IMR-90 (cell line): ENCODE measurements around the gene WDR1. TPM values are rescaled to one million over a fixed set of nuclear protein-coding genes. Genes with fewer than 3 reads are reported as not detected.

Experiments
- ATAC-seq: fragments of 200-7000 bp; cut with Tn5 transposase; 2 replicates; pipeline ENCODE4 v1.9.1; 2020; ENCODE audit warnings: low read depth, mild to moderate bottlenecking, moderate library complexity
- BruUV-seq: library from RNA; stranded (reverse); fragments of 400-500 nt; replicated peaks from 2 replicates; lab custom pipeline; 2021; lab: Mats Ljungman, UMichigan
- CTCF ChIA-PET: fragments of 300-600 bp; formaldehyde crosslinking; extraction: SDS; loops from one replicate; lab custom pipeline; 2021; ENCODE audit warnings: antibody characterized with exemption; lab: Yijun Ruan, JAX
- POLR2A ChIA-PET: fragments of 300-600 bp; sonication (Branson Sonifier 250); formaldehyde crosslinking; loops from one replicate; lab custom pipeline; 2022; ENCODE audit warnings: antibody characterized with exemption; ENCODE audit not compliant: unreplicated experiment; lab: Charles Lee
- DNase-seq: peaks from one replicate; pipeline ENCODE4 v3.0.0; 2013
- H2AFZ ChIP-seq: replicated peaks from 2 replicates; pipeline ENCODE3; 2013; ENCODE audit warnings: low read length, mild to moderate bottlenecking; ENCODE audit not compliant: poor library complexity
- H2AK5ac ChIP-seq: 2 replicates; pipeline ENCODE4 v1.6.1; 2013; ENCODE audit warnings: low read depth, low read length, inconsistent platforms
- H2AK9ac ChIP-seq: replicated peaks from 2 replicates; pipeline ENCODE3; 2013; ENCODE audit warnings: mild to moderate bottlenecking, low read depth, low read length, moderate library complexity; ENCODE audit not compliant: poor library complexity
- H2BK120ac ChIP-seq: 2 replicates; pipeline ENCODE4 v1.6.1; 2013; ENCODE audit warnings: low read depth, low read length, inconsistent platforms
- H2BK15ac ChIP-seq: 3 replicates; pipeline ENCODE4 v1.6.1; 2013; ENCODE audit warnings: low read depth, low read length, inconsistent platforms
- H2BK20ac ChIP-seq: 2 replicates; pipeline ENCODE4 v1.6.1; 2013; ENCODE audit warnings: low read depth, mild to moderate bottlenecking, inconsistent platforms, low read length, moderate library complexity
- H2BK5ac ChIP-seq: 2 replicates; pipeline ENCODE4 v1.6.1; 2013; ENCODE audit warnings: mild to moderate bottlenecking, low read depth, low read length, inconsistent platforms; ENCODE audit not compliant: poor library complexity, severe bottlenecking
- H3K14ac ChIP-seq: replicated peaks from 2 replicates; pipeline ENCODE4 v1.6.1; 2013; ENCODE audit warnings: low read depth, low read length, inconsistent platforms
- H3K18ac ChIP-seq: 2 replicates; pipeline ENCODE4 v1.6.1; 2013; ENCODE audit warnings: low read depth, low read length, control low read depth
- H3K23ac ChIP-seq: 2 replicates; pipeline ENCODE4 v1.6.1; 2013; ENCODE audit warnings: low read depth, low read length, inconsistent platforms
- H3K27ac ChIP-seq: 2 replicates; pipeline ENCODE4 v1.5.1; 2013; ENCODE audit warnings: mild to moderate bottlenecking, control low read depth, low read length; ENCODE audit not compliant: insufficient read depth
- H3K27me3 ChIP-seq: 2 replicates; pipeline ENCODE4 v1.6.1; 2013; ENCODE audit warnings: low read length; ENCODE audit not compliant: control insufficient read depth, insufficient read depth
- H3K36me3 ChIP-seq: 2 replicates; pipeline ENCODE4 v1.6.1; 2013; ENCODE audit warnings: low read length, mixed read lengths; ENCODE audit not compliant: control insufficient read depth, insufficient read depth
- H3K4ac ChIP-seq: 2 replicates; pipeline ENCODE4 v1.6.1; 2013; ENCODE audit warnings: low read depth, low read length, inconsistent platforms
- H3K4me1 ChIP-seq: 2 replicates; pipeline ENCODE4 v1.6.1; 2013; ENCODE audit warnings: low read length, mixed read lengths; ENCODE audit not compliant: control insufficient read depth, insufficient read depth
- H3K4me2 ChIP-seq: 2 replicates; pipeline ENCODE4 v1.6.1; 2013; ENCODE audit warnings: low read depth, mild to moderate bottlenecking, control low read depth, low read length, moderate library complexity
- H3K4me3 ChIP-seq: 2 replicates; pipeline ENCODE4 v1.5.1; 2013; ENCODE audit warnings: low read depth, mild to moderate bottlenecking, control low read depth, low read length, moderate library complexity; ENCODE audit not compliant: insufficient read depth
- H3K56ac ChIP-seq: 2 replicates; pipeline ENCODE4 v1.6.1; 2013; ENCODE audit warnings: low read length, inconsistent platforms; ENCODE audit not compliant: insufficient read depth; ENCODE audit errors: extremely low read depth
- H3K79me1 ChIP-seq, 2 experiments: 2 replicates each; pipeline ENCODE4 v1.6.1; 2013; ENCODE audit warnings: low read length in 2 of 2, inconsistent platforms in 1 of 2, low read depth in 1 of 2
- H3K9ac ChIP-seq: 2 replicates; pipeline ENCODE4 v1.6.1; 2013; ENCODE audit warnings: low read depth, low read length, control low read depth
- H3K9me1 ChIP-seq: 2 replicates; pipeline ENCODE4 v1.6.1; 2013; ENCODE audit warnings: low read length, inconsistent platforms; ENCODE audit not compliant: insufficient read depth
- H3K9me3 ChIP-seq: 2 replicates; pipeline ENCODE4 v1.6.1; 2013; ENCODE audit warnings: low read length; ENCODE audit not compliant: control insufficient read depth, insufficient read depth
- H4K20me1 ChIP-seq: 2 replicates; pipeline ENCODE4 v1.6.1; 2013; ENCODE audit warnings: low read length, inconsistent platforms; ENCODE audit not compliant: insufficient read depth
- H4K5ac ChIP-seq: 2 replicates; pipeline ENCODE4 v1.6.1; 2013; ENCODE audit warnings: mild to moderate bottlenecking, low read depth, low read length, control low read depth
- H4K8ac ChIP-seq, 2 experiments: 2 replicates each; pipeline ENCODE4 v1.6.1; 2013; ENCODE audit warnings: low read depth in 2 of 2, low read length in 2 of 2, control low read depth in 1 of 2, inconsistent platforms in 1 of 2
- H4K91ac ChIP-seq: 2 replicates; pipeline ENCODE4 v1.6.1; 2013; ENCODE audit warnings: low read depth, low read length, inconsistent platforms; ENCODE audit not compliant: insufficient read depth
- CEBPB ChIP-seq: IDR thresholded peaks from 2 replicates; pipeline ENCODE4 v1.6.1; 2012; ENCODE audit warnings: low read depth, low read length, improper control_type of control experiment
- CHD1 ChIP-seq: IDR thresholded peaks from 2 replicates; pipeline ENCODE4 v1.6.1; 2012; ENCODE audit warnings: low read depth, low read length, improper control_type of control experiment
- CTCF ChIP-seq: conservative IDR thresholded peaks from 2 replicates; pipeline ENCODE4 v1.5.1; 2012; ENCODE audit warnings: mild to moderate bottlenecking, low read depth, low read length, improper control_type of control experiment
- FOS ChIP-seq: fragments of 150-350 bp; IDR thresholded peaks from 2 replicates; pipeline ENCODE4 v1.6.1; 2016; ENCODE audit warnings: low read depth, low read length
- MAFK ChIP-seq: IDR thresholded peaks from 2 replicates; pipeline ENCODE4 v1.6.1; 2012; ENCODE audit warnings: low read depth, low read length, improper control_type of control experiment
- MAZ ChIP-seq: IDR thresholded peaks from 2 replicates; pipeline ENCODE4 v1.6.1; 2012; ENCODE audit warnings: low read depth, mild to moderate bottlenecking, low read length, improper control_type of control experiment, moderate library complexity, borderline replicate concordance
- MXI1 ChIP-seq: IDR thresholded peaks from 2 replicates; pipeline ENCODE4 v1.6.1; 2012; ENCODE audit warnings: low read depth, mild to moderate bottlenecking, low read length, moderate library complexity, borderline replicate concordance
- NFE2L2 ChIP-seq: fragments of 150-350 bp; IDR thresholded peaks from 2 replicates; pipeline ENCODE4 v1.6.1; 2016; ENCODE audit warnings: low read depth, mild to moderate bottlenecking, low read length
- RAD21 ChIP-seq: IDR thresholded peaks from 2 replicates; pipeline ENCODE4 v1.6.1; 2012; ENCODE audit warnings: low read length, improper control_type of control experiment
- RCOR1 ChIP-seq: IDR thresholded peaks from 2 replicates; pipeline ENCODE4 v1.6.1; 2012; ENCODE audit warnings: mild to moderate bottlenecking, low read length, improper control_type of control experiment; ENCODE audit not compliant: insufficient replicate concordance
- RFX5 ChIP-seq: IDR thresholded peaks from 2 replicates; pipeline ENCODE4 v1.8.0; 2012; ENCODE audit warnings: low read depth, mild to moderate bottlenecking, low read length, moderate library complexity
- SMC3 ChIP-seq: fragments of 150-350 bp; IDR thresholded peaks from 2 replicates; pipeline ENCODE4 v1.6.1; 2016; ENCODE audit warnings: low read depth, mild to moderate bottlenecking, antibody characterized with exemption, low read length, moderate library complexity
- USF2 ChIP-seq: fragments of 150-350 bp; IDR thresholded peaks from 2 replicates; pipeline ENCODE4 v1.6.1; 2017; ENCODE audit warnings: mild to moderate bottlenecking, antibody characterized with exemption, low read length, low read depth
- WGBS, 2 experiments: methylation state at CpG; one replicate each; pipeline versions ENCODE4 v1.1.5 to v1.1.7; 2013; ENCODE audit warnings: missing lambda C conversion rate in 2 of 2; ENCODE audit not compliant: insufficient read length in 1 of 2; ENCODE audit errors: extremely low coverage in 2 of 2; 5-methylcytosine and 5-hydroxymethylcytosine counted together
- dilution Hi-C: fragments of 300-500 bp; cut with HindIII; formaldehyde crosslinking; loops from one replicate; pipeline ENCODE4 v1.14.3; 2018; ENCODE audit warnings: low sequenced_read_pairs; ENCODE audit not compliant: unreplicated experiment
- in situ Hi-C: fragments of 300-500 bp; cut with MboI; formaldehyde crosslinking; loops from 3 replicates; pipeline ENCODE4 v1.14.3; 2019; ENCODE audit warnings: low sequenced_read_pairs, inconsistent platforms, mixed read lengths
- intact Hi-C: fragments of 100-400 bp; cut with micrococcal nuclease; formaldehyde crosslinking; loops from 2 replicates; pipeline ENCODE4 v1.10.0; 2022
- polyA plus RNA-seq, 3 experiments: library from polyadenylated mRNA; depleted of rRNA; stranded (reverse); fragments of >200 nt; gene quantifications; 2 replicates each; pipeline ENCODE4 v1.2.3, GENCODE V29; 2012; ENCODE audit warnings: low replicate concordance in 1 of 3
- total RNA-seq: library from RNA; depleted of rRNA; stranded (reverse); fragments of >200 nt; gene quantifications from 2 replicates; pipeline ENCODE4 v1.2.3, GENCODE V29; 2012

The WDR1 gene
- total and polyA plus RNA-seq, 2 of the 4 experiments (the other 2 are of a cell fraction) = 725 to 992 TPM

GRCh38 chr4:10104211-10104990, 12.2 kb downstream of the WDR1 start:
- H3K9me3 ChIP-seq = no peaks in the 10 kb centered on the region
- no peak overlapping the region for H2BK15ac ChIP-seq
- H3K14ac ChIP-seq = peak overlapping the region; percentile 54; the same call in 1 of the 2 replicates
- WGBS, 2 experiments = 67% methylated on average over 1 of the region's 11 CpGs; no CpG with 5 or more reads in 1 of the 2 experiments
- dilution Hi-C loops (no loop called here), intact Hi-C loops (no loop called here), in situ Hi-C loops (no loop called here)
- H2AFZ ChIP-seq = no peak overlapping the region
- H2BK5ac ChIP-seq = peak overlapping the region; percentile 99
- 0 out of 2 replicates have a peak overlapping the region, but pooled peaks have one; percentile 24 for H2BK20ac ChIP-seq
- no peaks in the 10 kb centered on the region for H3K27me3 ChIP-seq
- no peak overlapping the region for H3K4me3 ChIP-seq
- DNase-seq (no peak), ATAC-seq (no peak)
- H4K20me1 ChIP-seq = peaks cover 96% of the 10 kb centered on the region
- H2AK9ac ChIP-seq = peak overlapping the region; percentile 74
- no peak overlapping the region; the same call in 1 of the 2 replicates for H4K91ac ChIP-seq
- H3K23ac ChIP-seq = peak overlapping the region; percentile 91
- H2BK120ac ChIP-seq = peak overlapping the region; percentile 68; the same call in 1 of the 2 replicates
- POLR2A ChIA-PET = interaction anchor here (2.9 kb wide), 1 partner anchor 13 kb away, joined by 14 read pairs; the partner anchor contains the start of gene WDR1
- peak overlapping the region; percentile 92 for H3K4ac ChIP-seq
- peak overlapping the region; percentile 49 for H3K9ac ChIP-seq
- H3K4me1 ChIP-seq = peaks cover 62% of the 10 kb centered on the region
- peaks cover 0 to 66% of the 10 kb centered on the region in 2 experiments; a peak in 2 of 4 replicates for H3K79me1 ChIP-seq
- CTCF ChIA-PET = no interaction called here
- H4K8ac ChIP-seq = peak overlapping the region; percentile 78; a peak in 1 of 4 replicates
- H3K18ac ChIP-seq = peak overlapping the region; percentile 84; the same call in 1 of the 2 replicates
- H4K5ac ChIP-seq = peak overlapping the region; percentile 40
- peaks cover 70% of the 10 kb centered on the region for H3K9me1 ChIP-seq
- H3K4me2 ChIP-seq = peak overlapping the region; percentile 43; the same call in 1 of the 2 replicates
- H3K56ac ChIP-seq = no peak overlapping the region
- H2AK5ac ChIP-seq = peak overlapping the region; percentile 85
- peaks cover 74% of the 10 kb centered on the region for H3K36me3 ChIP-seq
- peak overlapping the region; percentile 82 for H3K27ac ChIP-seq
- BruUV-seq = no TSS peak
- TF ChIP-seq CEBPB (no peak), RAD21 (no peak), MAZ (no peak), USF2 (no peak), RCOR1 (no peak), CTCF (no peak), CHD1 (no peak), MAFK (no peak), NFE2L2 (no peak), SMC3 (no peak), RFX5 (no peak), FOS (no peak), MXI1 (no peak)
